ENCODE results near the gene SCARF1. TPM values are rescaled to one million over a fixed set of nuclear protein-coding genes. Genes with fewer than 3 reads are reported as not detected.

SCARF1 gene
- total and polyA plus RNA-seq, 8 donors, result 2.0 to 8.6 (median 3.5) TPM

DNA sequence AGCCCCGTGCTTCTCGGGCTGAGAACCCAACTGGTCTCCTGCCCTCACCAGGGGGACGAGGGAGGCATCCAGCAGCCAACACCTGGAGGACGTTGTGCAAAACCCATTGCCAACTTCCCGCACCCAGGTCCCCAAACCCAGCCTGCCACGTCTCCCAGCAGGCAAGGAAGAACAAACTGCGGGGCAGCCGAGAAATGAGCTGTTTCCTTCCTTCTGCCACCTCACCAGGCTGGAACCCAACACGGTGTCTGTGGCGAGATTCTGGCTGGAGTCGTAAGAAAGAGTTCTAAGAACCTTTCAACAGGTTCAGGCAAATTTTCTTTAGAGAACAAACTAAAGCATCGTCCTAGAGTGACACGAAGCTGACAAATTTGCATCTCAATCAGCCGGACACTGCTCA lies 20.5 kb downstream of the SCARF1 start:
- intact Hi-C loops (cut with DNase I), result no loop called here
- Histone ChIP-seq H3K4me3 (no peak overlapping the region), H3K27ac (no peak overlapping the region), H3K36me3 (no peaks in the 10 kb centered on the region), H3K27me3 (no peaks in the 10 kb centered on the region), H3K4me1 (peaks cover 0 to 5% (median 4%) of the 10 kb centered on the region in 3 donors), H3K9me3 (no peaks in the 10 kb centered on the region)
- no peak for TF ChIP-seq CTCF (IDR thresholded peaks at IDR 0.05)
- no peak for DNase-seq
- no peak for ATAC-seq
- WGBS, 2 donors, result 88 to 90% methylated on average over 14 of the region's 14 CpGs
- FAIRE-seq, result no peak

GRCh38 chr17:1624650-1625049 lies 20.9 kb downstream of the SCARF1 start:
- Histone ChIP-seq H3K4me1 (peaks cover 0 to 5% (median 2%) of the 10 kb centered on the region in 3 donors), H3K36me3 (no peaks in the 10 kb centered on the region), H3K27me3 (no peaks in the 10 kb centered on the region), H3K27ac (no peak overlapping the region), H3K9me3 (no peaks in the 10 kb centered on the region), H3K4me3 (no peak overlapping the region)
- 86 to 89% methylated on average over 12 of the region's 12 CpGs for WGBS, 2 donors
- TF ChIP-seq CTCF (IDR thresholded peaks at IDR 0.05), result no peak
- DNase-seq (no peak), FAIRE-seq (no peak), ATAC-seq (no peak)
- intact Hi-C loops (cut with DNase I), result no loop called here

GRCh38 chr17:1623057-1623630 lies 22.4 kb downstream of the SCARF1 start:
- WGBS, 2 donors, result 94 to 95% methylated on average over 14 of the region's 14 CpGs

DNA sequence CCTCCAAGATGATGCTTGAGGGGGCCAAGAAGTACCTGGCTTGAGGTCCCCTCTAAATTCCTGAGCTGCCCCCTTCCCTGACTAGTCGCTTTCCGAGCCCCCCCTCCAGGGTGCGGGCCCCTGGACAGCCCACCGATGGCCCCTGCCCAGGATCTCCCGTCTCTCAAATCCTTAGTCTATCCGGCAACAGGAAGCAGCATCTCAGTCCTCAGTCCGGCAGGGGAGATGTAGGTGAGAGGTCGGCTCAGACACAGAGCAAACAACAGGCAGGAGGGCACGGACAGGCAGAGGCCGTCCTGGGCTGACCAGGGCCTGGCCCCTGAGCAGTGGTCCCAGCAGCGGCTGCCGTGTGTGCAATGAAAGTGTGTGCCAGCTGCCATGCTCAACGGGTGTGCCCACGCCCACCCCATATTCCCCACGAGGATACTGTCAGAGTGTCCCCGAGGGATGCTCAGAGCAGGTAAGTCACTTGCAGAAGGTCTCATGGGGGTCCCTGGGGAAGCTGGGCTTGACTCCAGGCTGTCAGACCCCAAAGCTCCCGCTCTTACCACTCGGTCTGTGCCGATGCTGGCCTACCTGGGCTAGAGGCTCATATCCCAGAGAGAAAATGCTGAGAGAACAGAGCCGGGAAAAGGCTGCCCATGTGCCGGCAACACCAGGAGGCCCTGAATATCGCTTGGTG lies 24.1 kb downstream of the SCARF1 start:
- FAIRE-seq, result no peak
- DNase-seq, result no peak
- H3K4me3 ChIP-seq, result no peak overlapping the region
- H3K9me3 ChIP-seq, result no peaks in the 10 kb centered on the region
- no peaks in the 10 kb centered on the region for H3K36me3 ChIP-seq
- no peaks in the 10 kb centered on the region for H3K4me1 ChIP-seq
- no peak overlapping the region for H3K27ac ChIP-seq
- no peak for TF ChIP-seq CTCF (IDR thresholded peaks at IDR 0.05)
- no peaks in the 10 kb centered on the region for H3K27me3 ChIP-seq
- peak in 1 of 4 donors; percentile 6 for ATAC-seq
- 78 to 79% methylated on average over 18 to 22 of the region's 22 CpGs for WGBS, 2 donors
- intact Hi-C loops (cut with DNase I), result no loop called here

More at GRCh38 chr17:1623057-1623630, 22.4 kb downstream of the SCARF1 start:
- FAIRE-seq (no peak), DNase-seq (peak in 1 of 6 donors; percentile 50), ATAC-seq (no peak)
- Histone ChIP-seq H3K9me3 (no peaks in the 10 kb centered on the region), H3K36me3 (no peaks in the 10 kb centered on the region), H3K27ac (no peak overlapping the region), H3K27me3 (no peaks in the 10 kb centered on the region), H3K4me3 (no peak overlapping the region), H3K4me1 (peaks cover 0 to 5% (median 0%) of the 10 kb centered on the region in 3 donors)
- intact Hi-C loops (cut with DNase I), result no loop called here
- no peak for TF ChIP-seq CTCF (IDR thresholded peaks at IDR 0.05)

DNA sequence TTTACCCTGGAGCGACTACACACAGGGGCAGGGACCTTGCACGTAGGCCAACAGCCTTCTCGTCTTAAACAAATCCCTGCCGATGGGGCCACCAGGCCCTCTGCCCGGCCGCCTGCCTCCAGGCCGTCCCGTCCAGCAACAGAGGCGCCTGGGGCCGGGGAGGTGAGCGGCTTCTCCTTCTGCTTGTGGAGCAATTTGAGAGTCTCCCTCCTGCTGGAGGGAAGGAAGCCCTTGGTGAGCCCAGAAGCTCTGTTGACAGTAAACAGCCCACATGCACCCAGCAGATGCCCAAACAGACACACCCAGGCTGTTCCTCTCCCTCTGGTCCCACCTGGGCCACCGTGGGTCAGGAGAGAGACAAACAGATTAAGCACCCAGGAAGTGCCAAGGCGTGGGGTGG lies 25.0 kb downstream of the SCARF1 start:
- no peaks in the 10 kb centered on the region for H3K4me1 ChIP-seq
- intact Hi-C loops (cut with DNase I), result no loop called here
- WGBS, 2 donors, result 88% methylated on average over 13 of the region's 13 CpGs
- H3K27me3 ChIP-seq, result no peaks in the 10 kb centered on the region
- no peak overlapping the region for H3K27ac ChIP-seq
- no peaks in the 10 kb centered on the region for H3K36me3 ChIP-seq
- FAIRE-seq (no peak), DNase-seq (peak in 1 of 6 donors; percentile 56), ATAC-seq (no peak)
- TF ChIP-seq CTCF (IDR thresholded peaks at IDR 0.05), result no peak
- no peaks in the 10 kb centered on the region for H3K9me3 ChIP-seq
- H3K4me3 ChIP-seq, result no peak overlapping the region
